ENCODE results near the gene FUT9. TPM values are rescaled to one million over a fixed set of nuclear protein-coding genes. Genes with fewer than 3 reads are reported as not detected.

The FUT9 gene
- polyA plus RNA-seq, 4 donors, result under 0.01 TPM; not detected in 3

DNA sequence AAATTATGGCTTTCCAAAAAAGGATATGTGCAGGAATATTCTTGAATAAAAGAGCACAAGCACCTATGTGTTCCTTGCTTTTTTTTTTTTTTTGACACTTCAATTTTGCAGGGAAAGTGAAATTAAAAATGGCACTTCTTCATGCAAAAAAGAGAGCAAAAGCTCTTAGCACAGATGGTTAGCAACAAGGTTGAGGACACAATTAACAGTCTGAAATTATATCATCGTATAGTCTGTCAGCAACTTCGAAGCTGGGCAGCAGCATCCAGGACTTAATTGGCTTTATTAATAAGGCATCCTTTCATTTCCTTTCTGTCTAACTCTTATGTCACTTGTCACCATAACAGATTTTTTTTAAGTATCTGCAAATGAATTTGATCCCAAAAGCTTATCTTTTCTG, 122.6 kb downstream of the FUT9 start:
- no peaks in the 10 kb centered on the region for H3K36me3 ChIP-seq (ENCODE audit: control insufficient read depth in 3 of 3, insufficient read depth in 2 of 3, low read depth in 1 of 3, low read length in 3 of 3)
- H3K4me3 ChIP-seq (ENCODE audit: low read depth in 1 of 3, low read length in 3 of 3), result no peak overlapping the region
- H3K27ac ChIP-seq (ENCODE audit: low read depth in 1 of 3, low read length in 2 of 3), result no peak overlapping the region
- FAIRE-seq, result no peak
- DNase-seq, result no peak
- H3K4me1 ChIP-seq (ENCODE audit: control insufficient read depth in 3 of 3, insufficient read depth in 2 of 3, low read depth in 1 of 3, low read length in 2 of 3), result no peaks in the 10 kb centered on the region
- H3K27me3 ChIP-seq (ENCODE audit: control insufficient read depth in 3 of 3, insufficient read depth in 3 of 3, low read length in 3 of 3), result no peaks in the 10 kb centered on the region
- H3K9me3 ChIP-seq (ENCODE audit: control insufficient read depth in 2 of 2, insufficient read depth in 1 of 2, low read depth in 1 of 2, low read length in 1 of 2), result no peaks in the 10 kb centered on the region
- 86 to 89% (median 88%) methylated on average over 2 of the region's 2 CpGs for WGBS, 3 donors

DNA sequence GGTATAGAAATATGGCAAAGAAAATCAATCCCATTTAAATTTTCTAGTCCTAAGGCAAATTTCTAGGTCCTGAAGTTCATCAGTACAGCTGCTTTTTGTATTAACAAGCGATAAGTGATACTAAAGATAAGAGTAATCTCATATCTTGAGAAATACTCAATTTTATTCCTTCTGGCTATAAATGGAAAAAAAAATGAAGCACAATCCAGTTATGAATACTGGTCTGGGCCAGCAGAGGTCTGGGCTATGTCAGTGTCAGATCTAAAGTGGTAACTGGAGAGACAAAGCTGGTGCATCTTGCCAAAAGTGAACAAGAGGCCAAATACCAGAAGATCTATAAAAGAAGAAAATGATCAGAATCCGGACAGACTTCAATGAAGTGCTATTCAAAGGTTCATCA, 126.4 kb downstream of the FUT9 start:
- FAIRE-seq (no peak), DNase-seq (no peak)
- H3K4me3 ChIP-seq (ENCODE audit: low read depth in 1 of 3, low read length in 3 of 3), result no peak overlapping the region
- H3K9me3 ChIP-seq (ENCODE audit: control insufficient read depth in 2 of 2, insufficient read depth in 1 of 2, low read depth in 1 of 2, low read length in 1 of 2), result no peaks in the 10 kb centered on the region
- no peak overlapping the region for H3K27ac ChIP-seq (ENCODE audit: low read depth in 1 of 3, low read length in 2 of 3)
- no peaks in the 10 kb centered on the region for H3K36me3 ChIP-seq (ENCODE audit: control insufficient read depth in 3 of 3, insufficient read depth in 2 of 3, low read depth in 1 of 3, low read length in 3 of 3)
- 64 to 70% (median 67%) methylated on average over 2 of the region's 2 CpGs for WGBS, 3 donors
- H3K27me3 ChIP-seq (ENCODE audit: control insufficient read depth in 3 of 3, insufficient read depth in 3 of 3, low read length in 3 of 3), result no peaks in the 10 kb centered on the region
- no peaks in the 10 kb centered on the region for H3K4me1 ChIP-seq (ENCODE audit: control insufficient read depth in 3 of 3, insufficient read depth in 2 of 3, low read depth in 1 of 3, low read length in 2 of 3)

DNA sequence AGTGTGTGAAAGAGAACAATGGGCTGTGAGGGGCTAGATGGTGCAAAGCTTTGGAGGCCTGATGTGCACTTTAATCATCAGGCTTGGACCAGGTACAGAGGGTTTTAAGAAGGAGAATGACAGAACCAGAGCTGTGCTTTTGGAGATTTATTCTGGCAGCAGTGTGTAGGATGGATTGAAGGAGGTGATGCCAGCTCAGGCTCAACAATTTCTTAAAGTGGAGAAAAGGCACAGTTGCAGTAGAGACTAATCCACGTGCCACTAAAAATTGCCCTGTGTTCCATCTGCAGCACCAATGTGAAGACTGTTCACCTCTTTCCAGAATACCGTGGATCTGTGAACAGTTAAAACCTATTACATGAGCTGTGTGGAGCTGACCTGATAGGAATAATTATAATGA, 134.7 kb downstream of the FUT9 start:
- no peak for DNase-seq
- no peak overlapping the region for H3K4me3 ChIP-seq (ENCODE audit: low read depth in 1 of 3, low read length in 3 of 3)
- no peaks in the 10 kb centered on the region for H3K27me3 ChIP-seq (ENCODE audit: control insufficient read depth in 3 of 3, insufficient read depth in 3 of 3, low read length in 3 of 3)
- 58 to 77% (median 67%) methylated on average over 2 of the region's 2 CpGs for WGBS, 3 donors
- FAIRE-seq, result no peak
- no peaks in the 10 kb centered on the region for H3K4me1 ChIP-seq (ENCODE audit: control insufficient read depth in 3 of 3, insufficient read depth in 2 of 3, low read depth in 1 of 3, low read length in 2 of 3)
- no peaks in the 10 kb centered on the region for H3K36me3 ChIP-seq (ENCODE audit: control insufficient read depth in 3 of 3, insufficient read depth in 2 of 3, low read depth in 1 of 3, low read length in 3 of 3)
- no peaks in the 10 kb centered on the region for H3K9me3 ChIP-seq (ENCODE audit: control insufficient read depth in 2 of 2, insufficient read depth in 1 of 2, low read depth in 1 of 2, low read length in 1 of 2)
- no peak overlapping the region for H3K27ac ChIP-seq (ENCODE audit: low read depth in 1 of 3, low read length in 2 of 3)

DNA sequence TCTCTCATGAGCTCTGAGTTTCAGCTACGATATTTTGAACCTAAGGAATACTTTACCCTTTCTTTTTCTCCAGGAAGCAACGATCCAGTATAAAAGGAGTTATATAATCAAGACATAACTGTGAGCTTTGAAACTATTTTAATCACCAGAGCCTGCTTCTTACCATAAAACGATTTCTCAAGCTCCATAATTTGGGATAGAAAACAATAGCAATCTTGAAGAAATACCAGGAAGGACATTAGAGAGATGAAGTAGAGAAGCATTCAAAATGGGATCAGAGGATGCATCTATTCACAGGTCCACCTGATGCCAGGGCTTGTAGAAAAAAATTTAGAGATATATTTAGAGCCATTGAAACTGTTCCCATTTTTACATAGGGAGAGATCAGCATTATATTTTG, 135.9 kb downstream of the FUT9 start:
- no peak for FAIRE-seq
- WGBS, 3 donors, result 51 to 65% (median 53%) methylated on average over 3 of the region's 3 CpGs
- H3K4me3 ChIP-seq (ENCODE audit: low read depth in 1 of 3, low read length in 3 of 3), result no peak overlapping the region
- H3K36me3 ChIP-seq (ENCODE audit: control insufficient read depth in 3 of 3, insufficient read depth in 2 of 3, low read depth in 1 of 3, low read length in 3 of 3), result no peaks in the 10 kb centered on the region
- no peak for DNase-seq
- H3K27me3 ChIP-seq (ENCODE audit: control insufficient read depth in 3 of 3, insufficient read depth in 3 of 3, low read length in 3 of 3), result no peaks in the 10 kb centered on the region
- no peaks in the 10 kb centered on the region for H3K4me1 ChIP-seq (ENCODE audit: control insufficient read depth in 3 of 3, insufficient read depth in 2 of 3, low read depth in 1 of 3, low read length in 2 of 3)
- no peak overlapping the region for H3K27ac ChIP-seq (ENCODE audit: low read depth in 1 of 3, low read length in 2 of 3)
- H3K9me3 ChIP-seq (ENCODE audit: control insufficient read depth in 2 of 2, insufficient read depth in 1 of 2, low read depth in 1 of 2, low read length in 1 of 2), result no peaks in the 10 kb centered on the region

DNA sequence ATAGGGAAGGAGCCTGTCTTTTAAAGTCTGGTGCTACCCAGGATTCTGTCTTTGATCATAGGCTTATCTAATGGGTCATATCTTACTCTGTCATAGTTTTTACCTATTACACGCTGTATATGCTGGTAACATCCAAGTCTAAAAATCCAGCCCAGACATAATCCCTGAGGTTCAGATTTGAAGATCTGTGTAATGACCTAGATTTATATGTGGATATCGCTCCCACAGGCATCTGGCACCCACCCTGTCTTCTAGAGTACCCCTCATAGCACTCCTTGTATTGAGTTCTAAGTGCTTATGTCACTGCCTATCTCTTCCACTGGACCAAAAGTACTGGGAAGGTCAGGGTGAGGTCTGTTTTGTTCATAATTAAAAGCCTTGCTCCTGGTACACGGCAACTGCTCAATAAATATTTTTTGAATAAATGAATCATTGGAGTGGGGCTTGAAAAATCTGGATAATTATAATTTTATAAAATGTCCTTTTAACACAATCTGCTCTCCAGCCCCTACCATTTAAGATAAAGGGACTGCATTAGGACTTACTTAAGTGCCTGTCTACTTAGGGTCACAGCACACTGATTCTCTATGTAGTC, 136.4 kb downstream of the FUT9 start:
- no peaks in the 10 kb centered on the region for H3K4me1 ChIP-seq (ENCODE audit: control insufficient read depth in 3 of 3, insufficient read depth in 2 of 3, low read depth in 1 of 3, low read length in 2 of 3)
- no peak for DNase-seq
- WGBS, 3 donors, result 72 to 83% (median 81%) methylated on average over 3 of the region's 3 CpGs
- no peaks in the 10 kb centered on the region for H3K36me3 ChIP-seq (ENCODE audit: control insufficient read depth in 3 of 3, insufficient read depth in 2 of 3, low read depth in 1 of 3, low read length in 3 of 3)
- H3K27ac ChIP-seq (ENCODE audit: low read depth in 1 of 3, low read length in 2 of 3), result no peak overlapping the region
- no peak for FAIRE-seq
- no peaks in the 10 kb centered on the region for H3K27me3 ChIP-seq (ENCODE audit: control insufficient read depth in 3 of 3, insufficient read depth in 3 of 3, low read length in 3 of 3)
- H3K9me3 ChIP-seq (ENCODE audit: control insufficient read depth in 2 of 2, insufficient read depth in 1 of 2, low read depth in 1 of 2, low read length in 1 of 2), result no peaks in the 10 kb centered on the region
- H3K4me3 ChIP-seq (ENCODE audit: low read depth in 1 of 3, low read length in 3 of 3), result no peak overlapping the region

DNA sequence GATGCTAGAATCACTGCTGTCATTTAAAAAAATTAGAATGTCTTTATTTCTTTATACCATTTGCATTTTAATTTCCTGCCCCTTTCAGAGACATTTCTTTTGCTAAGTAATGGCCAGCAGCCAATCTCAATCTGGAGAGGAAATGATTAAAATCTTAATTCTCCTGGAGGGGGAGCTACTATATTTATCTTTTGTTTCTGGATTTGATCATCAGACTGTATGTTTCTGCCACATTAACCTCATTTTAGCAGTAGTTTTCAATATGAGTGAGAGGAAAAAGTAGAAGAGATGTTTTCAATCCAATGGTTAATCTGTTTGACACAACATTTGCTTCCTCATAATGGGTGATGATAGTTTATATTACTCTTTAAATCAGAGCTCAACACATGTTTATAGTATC, 138.0 kb downstream of the FUT9 start:
- H3K4me1 ChIP-seq (ENCODE audit: control insufficient read depth in 3 of 3, insufficient read depth in 2 of 3, low read depth in 1 of 3, low read length in 2 of 3), result no peaks in the 10 kb centered on the region
- no peaks in the 10 kb centered on the region for H3K9me3 ChIP-seq (ENCODE audit: control insufficient read depth in 2 of 2, insufficient read depth in 1 of 2, low read depth in 1 of 2, low read length in 1 of 2)
- H3K27ac ChIP-seq (ENCODE audit: low read depth in 1 of 3, low read length in 2 of 3), result no peak overlapping the region
- no peak overlapping the region for H3K4me3 ChIP-seq (ENCODE audit: low read depth in 1 of 3, low read length in 3 of 3)
- no peaks in the 10 kb centered on the region for H3K27me3 ChIP-seq (ENCODE audit: control insufficient read depth in 3 of 3, insufficient read depth in 3 of 3, low read length in 3 of 3)
- no peaks in the 10 kb centered on the region for H3K36me3 ChIP-seq (ENCODE audit: control insufficient read depth in 3 of 3, insufficient read depth in 2 of 3, low read depth in 1 of 3, low read length in 3 of 3)
- DNase-seq (no peak), FAIRE-seq (no peak)

DNA sequence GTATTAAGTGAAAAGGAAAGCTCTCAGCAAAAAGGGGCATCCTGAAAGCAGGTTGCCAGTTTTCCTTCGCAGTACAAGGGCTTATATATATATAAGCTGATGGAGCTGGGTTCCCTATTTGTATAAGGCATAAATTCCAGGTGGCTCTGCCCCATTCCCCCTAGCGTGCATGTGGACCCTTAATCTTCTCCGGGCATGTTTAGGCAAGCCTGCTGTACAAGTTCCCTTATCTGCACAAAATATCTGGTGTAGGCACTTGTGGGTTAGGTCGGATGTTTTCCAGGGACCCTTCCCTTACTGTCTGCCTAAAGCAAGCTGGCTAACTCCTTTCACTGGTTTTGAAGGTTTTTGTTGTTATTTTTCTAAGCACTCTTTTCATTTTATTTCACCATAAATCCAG, 140.7 kb downstream of the FUT9 start:
- no peak overlapping the region for H3K27ac ChIP-seq (ENCODE audit: low read depth in 1 of 3, low read length in 2 of 3)
- DNase-seq (no peak), FAIRE-seq (no peak)
- no peaks in the 10 kb centered on the region for H3K36me3 ChIP-seq (ENCODE audit: control insufficient read depth in 3 of 3, insufficient read depth in 2 of 3, low read depth in 1 of 3, low read length in 3 of 3)
- 64 to 72% (median 64%) methylated on average over 4 of the region's 4 CpGs for WGBS, 3 donors
- no peak overlapping the region for H3K4me3 ChIP-seq (ENCODE audit: low read depth in 1 of 3, low read length in 3 of 3)
- H3K9me3 ChIP-seq (ENCODE audit: control insufficient read depth in 2 of 2, insufficient read depth in 1 of 2, low read depth in 1 of 2, low read length in 1 of 2), result no peaks in the 10 kb centered on the region
- no peaks in the 10 kb centered on the region for H3K27me3 ChIP-seq (ENCODE audit: control insufficient read depth in 3 of 3, insufficient read depth in 3 of 3, low read length in 3 of 3)
- no peaks in the 10 kb centered on the region for H3K4me1 ChIP-seq (ENCODE audit: control insufficient read depth in 3 of 3, insufficient read depth in 2 of 3, low read depth in 1 of 3, low read length in 2 of 3)

DNA sequence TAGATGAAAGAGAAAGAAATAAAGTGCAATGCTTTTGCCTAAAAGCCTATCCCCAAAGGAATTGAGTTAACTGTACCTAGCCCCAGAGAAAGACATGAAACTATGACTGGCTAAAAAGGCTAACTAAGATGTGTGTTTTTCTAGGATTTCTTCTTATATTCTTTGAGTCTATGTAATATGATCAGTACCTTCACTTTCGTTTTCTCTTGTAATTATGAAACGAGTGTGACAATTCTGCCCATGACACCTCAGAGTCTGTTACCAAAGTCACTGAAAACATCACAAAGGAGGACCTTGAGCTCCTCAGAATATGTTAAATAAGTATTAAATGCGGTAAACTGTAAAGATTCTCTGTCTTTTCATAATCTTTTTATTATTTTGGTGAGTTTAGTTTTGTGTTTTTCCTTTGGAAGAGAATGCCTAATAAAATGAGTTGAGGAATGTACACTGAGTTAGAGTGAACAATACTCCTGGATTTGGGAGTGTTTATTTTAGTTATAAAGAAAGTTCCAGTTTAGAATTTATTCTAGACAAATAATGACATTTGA, 141.3 kb downstream of the FUT9 start:
- no peaks in the 10 kb centered on the region for H3K27me3 ChIP-seq (ENCODE audit: control insufficient read depth in 3 of 3, insufficient read depth in 3 of 3, low read length in 3 of 3)
- H3K4me1 ChIP-seq (ENCODE audit: control insufficient read depth in 3 of 3, insufficient read depth in 2 of 3, low read depth in 1 of 3, low read length in 2 of 3), result no peaks in the 10 kb centered on the region
- FAIRE-seq (no peak), DNase-seq (no peak)
- whole genome bisulfite sequencing, 3 donors, result 19 to 48% (median 28%) methylated on average over 3 of the region's 3 CpGs
- no peaks in the 10 kb centered on the region for H3K36me3 ChIP-seq (ENCODE audit: control insufficient read depth in 3 of 3, insufficient read depth in 2 of 3, low read depth in 1 of 3, low read length in 3 of 3)
- H3K9me3 ChIP-seq (ENCODE audit: control insufficient read depth in 2 of 2, insufficient read depth in 1 of 2, low read depth in 1 of 2, low read length in 1 of 2), result no peaks in the 10 kb centered on the region
- no peak overlapping the region for H3K27ac ChIP-seq (ENCODE audit: low read depth in 1 of 3, low read length in 2 of 3)
- no peak overlapping the region for H3K4me3 ChIP-seq (ENCODE audit: low read depth in 1 of 3, low read length in 3 of 3)

DNA sequence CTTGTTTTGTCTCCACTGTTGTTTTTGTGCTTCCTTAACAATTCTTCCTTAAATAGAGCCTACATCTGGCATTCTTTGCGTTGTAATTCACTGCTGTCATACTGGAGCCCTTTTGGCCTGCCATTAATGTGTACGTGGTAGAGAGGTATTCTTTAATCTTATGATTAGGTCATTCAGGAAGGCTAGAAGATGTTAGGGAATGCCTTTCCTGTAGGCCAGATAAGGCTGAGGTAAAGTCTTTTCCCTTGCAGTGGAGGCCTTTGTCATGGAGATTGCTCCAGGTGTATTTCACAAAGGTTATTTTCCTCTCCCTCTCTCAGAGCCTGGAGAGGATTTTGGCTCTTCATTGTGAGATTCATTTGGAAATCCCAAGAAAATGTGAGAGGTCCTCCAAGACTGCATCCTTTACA, 146.9 kb downstream of the FUT9 start:
- no peaks in the 10 kb centered on the region for H3K36me3 ChIP-seq (ENCODE audit: control insufficient read depth in 3 of 3, insufficient read depth in 2 of 3, low read depth in 1 of 3, low read length in 3 of 3)
- no peak for DNase-seq
- H3K9me3 ChIP-seq (ENCODE audit: control insufficient read depth in 2 of 2, insufficient read depth in 1 of 2, low read depth in 1 of 2, low read length in 1 of 2), result no peaks in the 10 kb centered on the region
- no peak overlapping the region for H3K27ac ChIP-seq (ENCODE audit: low read depth in 1 of 3, low read length in 2 of 3)
- H3K4me3 ChIP-seq (ENCODE audit: low read depth in 1 of 3, low read length in 3 of 3), result no peak overlapping the region
- WGBS, 3 donors, result 15 to 21% (median 16%) methylated on average over 2 of the region's 2 CpGs
- no peaks in the 10 kb centered on the region for H3K27me3 ChIP-seq (ENCODE audit: control insufficient read depth in 3 of 3, insufficient read depth in 3 of 3, low read length in 3 of 3)
- no peak for FAIRE-seq
- H3K4me1 ChIP-seq (ENCODE audit: control insufficient read depth in 3 of 3, insufficient read depth in 2 of 3, low read depth in 1 of 3, low read length in 2 of 3), result no peaks in the 10 kb centered on the region
